Measurements from ENCODE around the gene NDFIP1.

The NDFIP1 gene, protein sequence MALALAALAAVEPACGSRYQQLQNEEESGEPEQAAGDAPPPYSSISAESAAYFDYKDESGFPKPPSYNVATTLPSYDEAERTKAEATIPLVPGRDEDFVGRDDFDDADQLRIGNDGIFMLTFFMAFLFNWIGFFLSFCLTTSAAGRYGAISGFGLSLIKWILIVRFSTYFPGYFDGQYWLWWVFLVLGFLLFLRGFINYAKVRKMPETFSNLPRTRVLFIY

DNA sequence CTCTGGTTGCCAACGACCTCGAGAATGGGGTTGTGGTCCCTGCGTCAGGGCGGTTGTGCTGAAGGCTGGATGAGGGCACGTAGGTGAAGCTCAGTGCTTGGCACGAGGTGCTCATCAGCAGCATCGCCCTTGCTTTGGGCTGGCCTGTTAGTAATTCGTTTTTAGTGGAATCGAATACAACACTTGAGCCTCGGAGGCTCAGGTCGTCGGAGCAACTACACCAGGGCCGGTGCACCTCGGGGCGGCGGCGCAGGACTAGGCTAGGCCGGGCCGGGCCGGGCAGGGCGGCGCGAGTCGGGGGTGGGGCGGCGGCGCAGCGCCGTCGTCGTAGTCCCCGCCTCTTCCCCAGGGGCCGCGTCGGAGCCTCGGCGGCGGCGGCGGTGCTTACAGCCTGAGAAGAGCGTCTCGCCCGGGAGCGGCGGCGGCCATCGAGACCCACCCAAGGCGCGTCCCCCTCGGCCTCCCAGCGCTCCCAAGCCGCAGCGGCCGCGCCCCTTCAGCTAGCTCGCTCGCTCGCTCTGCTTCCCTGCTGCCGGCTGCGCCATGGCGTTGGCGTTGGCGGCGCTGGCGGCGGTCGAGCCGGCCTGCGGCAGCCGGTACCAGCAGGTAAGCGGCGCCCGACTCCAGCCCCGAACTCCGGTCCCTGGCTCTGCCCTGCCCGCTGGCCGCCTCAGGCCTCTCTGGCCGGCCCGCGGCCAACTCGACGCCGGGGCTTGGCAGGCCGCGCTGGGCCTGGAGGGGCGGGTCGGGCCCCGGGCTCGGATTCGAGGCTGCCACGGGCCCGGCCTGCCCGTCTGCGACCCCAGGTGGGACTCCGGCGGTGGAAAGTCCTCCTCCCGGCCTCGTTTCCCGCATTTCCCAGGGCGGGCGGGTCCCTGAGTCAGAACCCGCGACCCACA, at the start of gene NDFIP1:
Gene NDFIP1 (plus strand): TSS at position 348 of the 899 bp plus-strand sequence. CDS start 196 bp downstream, at position 544.
- H3K27ac ChIP-seq (ENCODE audit: extremely low read depth, low read depth, low read length), result peak within 1 kb of the TSS; percentile 93
- H3K4me1 ChIP-seq (ENCODE audit: control insufficient read depth, insufficient read depth, low read length), result 0 out of 2 replicates have a peak, but pooled peaks cover 2% of the 10 kb centered on the region
- peaks cover 0 to 3% of the 10 kb centered on the region in 2 experiments; a peak in 1 of 3 replicates for H3K36me3 ChIP-seq (ENCODE audit: control insufficient read depth in 2 of 2, insufficient read depth in 1 of 2, low read length in 2 of 2)
- H3K9me3 ChIP-seq (ENCODE audit: control insufficient read depth, insufficient read depth, low read depth, low read length), result no peaks in the 10 kb centered on the region
- CTCF ChIA-PET, result interaction anchor here (0.6 to 1.3 kb wide), 7 partner anchors 13 to 1474 kb away, joined by 3 to 4 read pairs (median 3); no protein-coding TSS in a partner anchor
- peak within 1 kb of the TSS; percentile 85 for H3K4me3 ChIP-seq (ENCODE audit: low read depth, low read length)
- POLR2A ChIA-PET, result interaction anchor here (1.2 to 1.7 kb wide), 4 partner anchors 16 to 139 kb away, joined by 3 to 11 read pairs (median 6); partner anchors contain the start of gene GNPDA1
- TF ChIP-seq ZBTB20 (tag by site-specific recombination; IDR thresholded peaks at IDR 0.05), result peak; percentile 70
- TF ChIP-seq SETDB1 (IDR thresholded peaks at IDR 0.05; ENCODE audit: insufficient read length, low read length), result no peak
- TF ChIP-seq, protein P1, sequence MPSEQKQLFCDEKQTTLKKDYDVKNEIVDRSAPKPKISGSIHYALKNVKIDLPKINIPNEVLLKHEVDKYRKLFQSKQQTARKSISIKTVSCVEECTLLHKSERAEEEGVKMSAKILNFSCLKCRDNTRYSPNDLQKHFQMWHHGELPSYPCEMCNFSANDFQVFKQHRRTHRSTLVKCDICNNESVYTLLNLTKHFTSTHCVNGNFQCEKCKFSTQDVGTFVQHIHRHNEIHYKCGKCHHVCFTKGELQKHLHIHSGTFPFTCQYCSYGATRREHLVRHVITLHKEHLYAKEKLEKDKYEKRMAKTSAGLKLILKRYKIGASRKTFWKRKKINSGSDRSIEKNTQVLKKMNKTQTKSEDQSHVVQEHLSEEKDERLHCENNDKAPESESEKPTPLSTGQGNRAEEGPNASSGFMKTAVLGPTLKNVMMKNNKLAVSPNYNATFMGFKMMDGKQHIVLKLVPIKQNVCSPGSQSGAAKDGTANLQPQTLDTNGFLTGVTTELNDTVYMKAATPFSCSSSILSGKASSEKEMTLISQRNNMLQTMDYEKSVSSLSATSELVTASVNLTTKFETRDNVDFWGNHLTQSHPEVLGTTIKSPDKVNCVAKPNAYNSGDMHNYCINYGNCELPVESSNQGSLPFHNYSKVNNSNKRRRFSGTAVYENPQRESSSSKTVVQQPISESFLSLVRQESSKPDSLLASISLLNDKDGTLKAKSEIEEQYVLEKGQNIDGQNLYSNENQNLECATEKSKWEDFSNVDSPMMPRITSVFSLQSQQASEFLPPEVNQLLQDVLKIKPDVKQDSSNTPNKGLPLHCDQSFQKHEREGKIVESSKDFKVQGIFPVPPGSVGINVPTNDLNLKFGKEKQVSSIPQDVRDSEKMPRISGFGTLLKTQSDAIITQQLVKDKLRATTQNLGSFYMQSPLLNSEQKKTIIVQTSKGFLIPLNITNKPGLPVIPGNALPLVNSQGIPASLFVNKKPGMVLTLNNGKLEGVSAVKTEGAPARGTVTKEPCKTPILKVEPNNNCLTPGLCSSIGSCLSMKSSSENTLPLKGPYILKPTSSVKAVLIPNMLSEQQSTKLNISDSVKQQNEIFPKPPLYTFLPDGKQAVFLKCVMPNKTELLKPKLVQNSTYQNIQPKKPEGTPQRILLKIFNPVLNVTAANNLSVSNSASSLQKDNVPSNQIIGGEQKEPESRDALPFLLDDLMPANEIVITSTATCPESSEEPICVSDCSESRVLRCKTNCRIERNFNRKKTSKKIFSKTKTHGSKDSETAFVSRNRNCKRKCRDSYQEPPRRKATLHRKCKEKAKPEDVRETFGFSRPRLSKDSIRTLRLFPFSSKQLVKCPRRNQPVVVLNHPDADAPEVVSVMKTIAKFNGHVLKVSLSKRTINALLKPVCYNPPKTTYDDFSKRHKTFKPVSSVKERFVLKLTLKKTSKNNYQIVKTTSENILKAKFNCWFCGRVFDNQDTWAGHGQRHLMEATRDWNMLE (tag by site-specific recombination; conservative IDR thresholded peaks at IDR 0.05; ENCODE audit: low read depth), result no peak
- TF ChIP-seq GLIS1 (tag by site-specific recombination; IDR thresholded peaks at IDR 0.05), result peak; percentile 54; the same call in 1 of the 2 replicates
- TF ChIP-seq ZNF350 (tag by site-specific recombination; IDR thresholded peaks at IDR 0.05), result no peak
- TF ChIP-seq ZNF791 (tag by site-specific recombination; IDR thresholded peaks at IDR 0.05), result no peak
- TF ChIP-seq, protein P2, sequence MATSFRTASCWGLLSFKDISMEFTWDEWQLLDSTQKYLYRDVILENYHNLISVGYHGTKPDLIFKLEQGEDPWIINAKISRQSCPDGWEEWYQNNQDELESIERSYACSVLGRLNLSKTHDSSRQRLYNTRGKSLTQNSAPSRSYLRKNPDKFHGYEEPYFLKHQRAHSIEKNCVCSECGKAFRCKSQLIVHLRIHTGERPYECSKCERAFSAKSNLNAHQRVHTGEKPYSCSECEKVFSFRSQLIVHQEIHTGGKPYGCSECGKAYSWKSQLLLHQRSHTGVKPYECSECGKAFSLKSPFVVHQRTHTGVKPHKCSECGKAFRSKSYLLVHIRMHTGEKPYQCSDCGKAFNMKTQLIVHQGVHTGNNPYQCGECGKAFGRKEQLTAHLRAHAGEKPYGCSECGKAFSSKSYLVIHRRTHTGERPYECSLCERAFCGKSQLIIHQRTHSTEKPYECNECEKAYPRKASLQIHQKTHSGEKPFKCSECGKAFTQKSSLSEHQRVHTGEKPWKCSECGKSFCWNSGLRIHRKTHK (tag by site-specific recombination; IDR thresholded peaks at IDR 0.05), result no peak
- TF ChIP-seq, protein P3, sequence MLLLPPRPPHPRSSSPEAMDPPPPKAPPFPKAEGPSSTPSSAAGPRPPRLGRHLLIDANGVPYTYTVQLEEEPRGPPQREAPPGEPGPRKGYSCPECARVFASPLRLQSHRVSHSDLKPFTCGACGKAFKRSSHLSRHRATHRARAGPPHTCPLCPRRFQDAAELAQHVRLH (tag by site-specific recombination; IDR thresholded peaks at IDR 0.05), result no peak
- peak; percentile 93 for TF ChIP-seq ZNF660 (tag by site-specific recombination; IDR thresholded peaks at IDR 0.05)
- TF ChIP-seq ZNF184 (tag by site-specific recombination; IDR thresholded peaks at IDR 0.05), result 0 out of 2 replicates have a peak, but pooled peaks have one; percentile 31
- TF ChIP-seq MYNN (tag by site-specific recombination; IDR thresholded peaks at IDR 0.05; ENCODE audit: borderline replicate concordance), result 0 out of 2 replicates have a peak, but pooled peaks have one; percentile 50
- TF ChIP-seq ZNF354C (tag by site-specific recombination; IDR thresholded peaks at IDR 0.05; ENCODE audit: borderline replicate concordance, low read depth), result no peak
- TF ChIP-seq ZNF747 (tag by site-specific recombination; IDR thresholded peaks at IDR 0.05), result no peak
- peak; percentile 49; the same call in 1 of the 2 replicates for TF ChIP-seq KLF10 (tag by site-specific recombination; IDR thresholded peaks at IDR 0.05)
- TF ChIP-seq ZNF335 (tag by site-specific recombination; conservative IDR thresholded peaks at IDR 0.05), result peak; percentile 38
- TF ChIP-seq ZNF292 (tag by site-specific recombination; IDR thresholded peaks at IDR 0.05; ENCODE audit: borderline replicate concordance, low read depth), result no peak
- TF ChIP-seq, protein P4, sequence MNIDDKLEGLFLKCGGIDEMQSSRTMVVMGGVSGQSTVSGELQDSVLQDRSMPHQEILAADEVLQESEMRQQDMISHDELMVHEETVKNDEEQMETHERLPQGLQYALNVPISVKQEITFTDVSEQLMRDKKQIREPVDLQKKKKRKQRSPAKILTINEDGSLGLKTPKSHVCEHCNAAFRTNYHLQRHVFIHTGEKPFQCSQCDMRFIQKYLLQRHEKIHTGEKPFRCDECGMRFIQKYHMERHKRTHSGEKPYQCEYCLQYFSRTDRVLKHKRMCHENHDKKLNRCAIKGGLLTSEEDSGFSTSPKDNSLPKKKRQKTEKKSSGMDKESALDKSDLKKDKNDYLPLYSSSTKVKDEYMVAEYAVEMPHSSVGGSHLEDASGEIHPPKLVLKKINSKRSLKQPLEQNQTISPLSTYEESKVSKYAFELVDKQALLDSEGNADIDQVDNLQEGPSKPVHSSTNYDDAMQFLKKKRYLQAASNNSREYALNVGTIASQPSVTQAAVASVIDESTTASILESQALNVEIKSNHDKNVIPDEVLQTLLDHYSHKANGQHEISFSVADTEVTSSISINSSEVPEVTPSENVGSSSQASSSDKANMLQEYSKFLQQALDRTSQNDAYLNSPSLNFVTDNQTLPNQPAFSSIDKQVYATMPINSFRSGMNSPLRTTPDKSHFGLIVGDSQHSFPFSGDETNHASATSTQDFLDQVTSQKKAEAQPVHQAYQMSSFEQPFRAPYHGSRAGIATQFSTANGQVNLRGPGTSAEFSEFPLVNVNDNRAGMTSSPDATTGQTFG (tag by site-specific recombination; IDR thresholded peaks at IDR 0.05; ENCODE audit: borderline replicate concordance), result no peak
- no peak for TF ChIP-seq ZNF626 (tag by site-specific recombination; IDR thresholded peaks at IDR 0.05)
- TF ChIP-seq ZNF155 (tag by site-specific recombination; IDR thresholded peaks at IDR 0.05), result no peak
- TF ChIP-seq, protein P5, sequence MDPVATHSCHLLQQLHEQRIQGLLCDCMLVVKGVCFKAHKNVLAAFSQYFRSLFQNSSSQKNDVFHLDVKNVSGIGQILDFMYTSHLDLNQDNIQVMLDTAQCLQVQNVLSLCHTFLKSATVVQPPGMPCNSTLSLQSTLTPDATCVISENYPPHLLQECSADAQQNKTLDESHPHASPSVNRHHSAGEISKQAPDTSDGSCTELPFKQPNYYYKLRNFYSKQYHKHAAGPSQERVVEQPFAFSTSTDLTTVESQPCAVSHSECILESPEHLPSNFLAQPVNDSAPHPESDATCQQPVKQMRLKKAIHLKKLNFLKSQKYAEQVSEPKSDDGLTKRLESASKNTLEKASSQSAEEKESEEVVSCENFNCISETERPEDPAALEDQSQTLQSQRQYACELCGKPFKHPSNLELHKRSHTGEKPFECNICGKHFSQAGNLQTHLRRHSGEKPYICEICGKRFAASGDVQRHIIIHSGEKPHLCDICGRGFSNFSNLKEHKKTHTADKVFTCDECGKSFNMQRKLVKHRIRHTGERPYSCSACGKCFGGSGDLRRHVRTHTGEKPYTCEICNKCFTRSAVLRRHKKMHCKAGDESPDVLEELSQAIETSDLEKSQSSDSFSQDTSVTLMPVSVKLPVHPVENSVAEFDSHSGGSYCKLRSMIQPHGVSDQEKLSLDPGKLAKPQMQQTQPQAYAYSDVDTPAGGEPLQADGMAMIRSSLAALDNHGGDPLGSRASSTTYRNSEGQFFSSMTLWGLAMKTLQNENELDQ (tag by site-specific recombination; IDR thresholded peaks at IDR 0.05; ENCODE audit: low read depth), result no peak

All from HEK293 (cell line).